SJSA1 (cell line): ENCODE results near the gene TYW3. TPM values are rescaled to one million over a fixed set of nuclear protein-coding genes. Genes with fewer than 3 reads are reported as not detected.
"Not testable (repeated sequence)": the region's sequence is repeated elsewhere in the genome, so short reads cannot be mapped to it uniquely, and the experiment has no call there.

Experiments
- DNase-seq, 2 experiments: peaks; one replicate each; pipeline ENCODE4 v3.0.0-alpha.2; 2015 to 2020; ENCODE audit warnings: low spot score in 2 of 2, low read depth in 1 of 2
- H3K27ac ChIP-seq: fragments of 250-450 bp; sonication (Bioruptor Pico); 2 replicates; pipeline ENCODE4 v1.5.1; 2020; ENCODE audit warnings: mild to moderate bottlenecking, moderate library complexity
- H3K27me3 ChIP-seq: fragments of 250-450 bp; sonication (Bioruptor Pico); replicated peaks from 2 replicates; pipeline ENCODE4 v1.5.1; 2020; ENCODE audit warnings: mild to moderate bottlenecking, moderate library complexity
- H3K36me3 ChIP-seq: fragments of 250-450 bp; sonication (Bioruptor Pico); 2 replicates; pipeline ENCODE4 v1.5.1; 2020; ENCODE audit warnings: mild to moderate bottlenecking
- H3K4me1 ChIP-seq: fragments of 250-450 bp; sonication (Bioruptor Pico); replicated peaks from 2 replicates; pipeline ENCODE4 v1.6.1; 2021; ENCODE audit warnings: mild to moderate bottlenecking
- H3K4me3 ChIP-seq: fragments of 250-450 bp; sonication (Bioruptor Pico); 2 replicates; pipeline ENCODE4 v1.5.1; 2020; ENCODE audit warnings: mild to moderate bottlenecking
- H3K9me3 ChIP-seq: fragments of 250-450 bp; sonication (Bioruptor Pico); replicated peaks from 2 replicates; pipeline ENCODE4 v1.5.1; 2020; ENCODE audit warnings: mild to moderate bottlenecking
- total RNA-seq: library from RNA; depleted of rRNA; stranded (reverse); fragments of >200 nt; shearing (Covaris generic); gene quantifications from 2 replicates; pipeline ENCODE4 v1.2.3, GENCODE V29; 2014

Gene TYW3
- total RNA-seq, 1 experiment from 2014 or later = 25.8 TPM

- Histone ChIP-seq H3K27ac (no peak overlapping the region), H3K4me1 (no peaks in the 10 kb centered on the region), H3K4me3 (no peak overlapping the region), H3K27me3 (no peaks in the 10 kb centered on the region), H3K9me3 (no peaks in the 10 kb centered on the region), H3K36me3 (peaks cover 62% of the 10 kb centered on the region)
- no peak for DNase-seq
Observed at GRCh38 chr1:74714429-74715235, 18.3 kb upstream of the TYW3 start.

- no peak for DNase-seq
- no peak overlapping the region for H3K4me3 ChIP-seq
- no peaks in the 10 kb centered on the region for H3K27me3 ChIP-seq
- peaks cover 67% of the 10 kb centered on the region for H3K36me3 ChIP-seq
- no peaks in the 10 kb centered on the region for H3K4me1 ChIP-seq
- H3K9me3 ChIP-seq = no peaks in the 10 kb centered on the region
- no peak overlapping the region for H3K27ac ChIP-seq
Observed at GRCh38 chr1:74715236-74715502, 17.8 kb upstream of the TYW3 start.

- no peak overlapping the region for H3K4me3 ChIP-seq
- H3K36me3 ChIP-seq = peaks cover 70% of the 10 kb centered on the region
- no peaks in the 10 kb centered on the region for H3K9me3 ChIP-seq
- H3K27me3 ChIP-seq = no peaks in the 10 kb centered on the region
- H3K4me1 ChIP-seq = no peaks in the 10 kb centered on the region
- DNase-seq = no peak
- no peak overlapping the region for H3K27ac ChIP-seq
Observed at GRCh38 chr1:74715806-74716205, 17.1 kb upstream of the TYW3 start.

- DNase-seq = no peak
- no peak overlapping the region for H3K4me3 ChIP-seq
- H3K27ac ChIP-seq = no peak overlapping the region
- H3K4me1 ChIP-seq = no peaks in the 10 kb centered on the region
- H3K27me3 ChIP-seq = no peaks in the 10 kb centered on the region
- no peaks in the 10 kb centered on the region for H3K9me3 ChIP-seq
- H3K36me3 ChIP-seq = peaks cover 74% of the 10 kb centered on the region
Observed at GRCh38 chr1:74716822-74717221, 16.1 kb upstream of the TYW3 start.

- Histone ChIP-seq H3K4me3 (no peak overlapping the region), H3K27me3 (no peaks in the 10 kb centered on the region), H3K36me3 (peaks cover 82% of the 10 kb centered on the region), H3K4me1 (no peaks in the 10 kb centered on the region), H3K27ac (no peak overlapping the region), H3K9me3 (no peaks in the 10 kb centered on the region)
- DNase-seq = no peak
Observed at GRCh38 chr1:74717626-74718025, 15.3 kb upstream of the TYW3 start.

- DNase-seq = no peak
- Histone ChIP-seq H3K4me1 (peaks cover 15% of the 10 kb centered on the region), H3K36me3 (peaks cover 51% of the 10 kb centered on the region), H3K27me3 (no peaks in the 10 kb centered on the region), H3K4me3 (no peak overlapping the region), H3K27ac (no peak overlapping the region), H3K9me3 (no peaks in the 10 kb centered on the region; the same call in 1 of the 2 replicates)
Observed at GRCh38 chr1:74726063-74726462, 6.9 kb upstream of the TYW3 start.

- Histone ChIP-seq H3K9me3 (no peaks in the 10 kb centered on the region; the same call in 1 of the 2 replicates), H3K36me3 (peaks cover 28% of the 10 kb centered on the region), H3K27ac (no peak overlapping the region), H3K4me3 (no peak overlapping the region), H3K27me3 (no peaks in the 10 kb centered on the region), H3K4me1 (peaks cover 15% of the 10 kb centered on the region)
- DNase-seq = no peak
Observed at GRCh38 chr1:74728736-74729135, 4.2 kb upstream of the TYW3 start.

GRCh38 chr1:74729741-74730478, 3.0 kb upstream of the TYW3 start:
- no peaks in the 10 kb centered on the region; the same call in 1 of the 2 replicates for H3K9me3 ChIP-seq
- H3K27me3 ChIP-seq = no peaks in the 10 kb centered on the region
- H3K4me3 ChIP-seq = no peak overlapping the region
- peaks cover 26% of the 10 kb centered on the region for H3K4me1 ChIP-seq
- H3K36me3 ChIP-seq = peaks cover 23% of the 10 kb centered on the region
- H3K27ac ChIP-seq = no peak overlapping the region
- peak in 1 of 2 experiments; percentile 35 for DNase-seq

GRCh38 chr1:74731399-74732052, 1.4 kb upstream of the TYW3 start:
- no peak overlapping the region for H3K4me3 ChIP-seq
- no peak for DNase-seq
- no peaks in the 10 kb centered on the region for H3K9me3 ChIP-seq
- H3K27ac ChIP-seq = no peak overlapping the region
- peaks cover 26% of the 10 kb centered on the region for H3K4me1 ChIP-seq
- no peaks in the 10 kb centered on the region for H3K27me3 ChIP-seq
- peaks cover 22% of the 10 kb centered on the region for H3K36me3 ChIP-seq

GRCh38 chr1:74732071-74732946, 643 bp upstream of the TYW3 start:
- not testable (repeated sequence) for H3K27ac ChIP-seq, DNase-seq, H3K27me3 ChIP-seq, H3K9me3 ChIP-seq
- Histone ChIP-seq H3K4me1 (peaks cover 26% of the 10 kb centered on the region), H3K4me3 (peak overlapping the region; percentile 64), H3K36me3 (peaks cover 30% of the 10 kb centered on the region)

GRCh38 chr1:74733604-74734484, 892 bp downstream of the TYW3 start:
- H3K36me3 ChIP-seq = peaks cover 44% of the 10 kb centered on the region
- H3K9me3 ChIP-seq = no peaks in the 10 kb centered on the region
- H3K4me3 ChIP-seq = peak overlapping the region; percentile 64
- DNase-seq = peak; percentile 46 to 76
- H3K27ac ChIP-seq = peak overlapping the region; percentile 73
- H3K4me1 ChIP-seq = peaks cover 21% of the 10 kb centered on the region
- H3K27me3 ChIP-seq = no peaks in the 10 kb centered on the region

- no peak for DNase-seq
Observed at GRCh38 chr1:74737333-74737732, 4.4 kb downstream of the TYW3 start.

More at GRCh38 chr1:74737333-74737732, 4.4 kb downstream of the TYW3 start:
- H3K4me3 ChIP-seq = no peak overlapping the region
- H3K27ac ChIP-seq = no peak overlapping the region
- H3K9me3 ChIP-seq = no peaks in the 10 kb centered on the region
- no peaks in the 10 kb centered on the region for H3K27me3 ChIP-seq
- peaks cover 56% of the 10 kb centered on the region for H3K36me3 ChIP-seq
- peaks cover 11% of the 10 kb centered on the region for H3K4me1 ChIP-seq
